ENCODE measurements around the gene HOXC4. TPM values are rescaled to one million over a fixed set of nuclear protein-coding genes. Genes with fewer than 3 reads are reported as not detected.

Gene HOXC4
- total and polyA plus RNA-seq, 2 donors (not counting 3 experiments of a cell fraction or from before 2014, with no cell fraction given), result 0.06 to 0.58 TPM

GRCh38 chr12:54031480-54031879 is 22.2 kb upstream of the HOXC4 start:
- dilution Hi-C loops (cut with MboI; ENCODE audit: extremely low pct_ligation_motif_present, low sequenced_read_pairs), result no loop called here
- BruUV-seq (replicated peaks), result no TSS peak
- TF ChIP-seq POLR2AphosphoS5 (IDR thresholded peaks at IDR 0.05; ENCODE audit: insufficient read depth, low read depth, low read length), result no peak
- TF ChIP-seq EZH2 (IDR thresholded peaks at IDR 0.05; ENCODE audit: borderline replicate concordance, low read depth, low read length, severe bottlenecking), result peak; percentile 68

GRCh38 chr12:54032086-54032619 is 21.5 kb upstream of the HOXC4 start:
- Histone ChIP-seq H3K27me3 (ENCODE audit: control insufficient read depth in 2 of 2, insufficient read depth in 2 of 2, low read length in 2 of 2) (peaks cover 81 to 91% of the 10 kb centered on the region in 2 experiments), H4K20me1 (replicated peaks; ENCODE audit: control insufficient read depth, extremely low read depth, insufficient read depth, low read length) (no peaks in the 10 kb centered on the region), H3K4me1 (ENCODE audit: control insufficient read depth, extremely low read depth, insufficient read depth, low read length) (no peaks in the 10 kb centered on the region), H3K9me1 (replicated peaks; ENCODE audit: control insufficient read depth, extremely low read depth, insufficient read depth, low read length) (no peaks in the 10 kb centered on the region), H3K4me2 (ENCODE audit: insufficient read depth, low read length) (no peak overlapping the region), H3K27ac (ENCODE audit: insufficient read depth, low read depth, low read length) (no peak overlapping the region), H3K9me3 (replicated peaks; ENCODE audit: control insufficient read depth, insufficient read depth, low read length) (no peaks in the 10 kb centered on the region), H3K36me3 (ENCODE audit: control insufficient read depth in 2 of 2, extremely low read depth in 1 of 2, insufficient read depth in 2 of 2, low read length in 2 of 2) (no peaks in the 10 kb centered on the region), H2AFZ (ENCODE audit: low read depth, low read length) (no peak overlapping the region), H3K4me3 (replicated peaks in 1 of 3; ENCODE audit: insufficient read depth in 1 of 3, low read depth in 1 of 3, low read length in 3 of 3) (no peak overlapping the region), H3K9ac (replicated peaks; ENCODE audit: extremely low read depth, insufficient read depth, low read length) (no peak overlapping the region), H3K79me2 (ENCODE audit: control insufficient read depth, insufficient read depth, low read length) (no peaks in the 10 kb centered on the region)
- FAIRE-seq (no peak), DNase-seq (ENCODE audit: low read depth, low spot score) (no peak)
- CTCF ChIA-PET, result interaction anchor here (0.5 to 6.1 kb wide), 25 partner anchors 8 to 183 kb away, joined by 3 to 91 read pairs (median 5); partner anchors contain the start of genes HOXC10 and HOXC4
- intact Hi-C loops (cut with micrococcal nuclease) (loop anchor here (1.0 kb wide), 2 partner anchors 159 to 169 kb away; no protein-coding TSS in a partner anchor), dilution Hi-C loops (cut with MboI; ENCODE audit: extremely low pct_ligation_motif_present, low sequenced_read_pairs) (no loop called here)
- POLR2A ChIA-PET, result no interaction called here
- BruUV-seq (replicated peaks), result no TSS peak
- TF ChIP-seq MYC (IDR thresholded peaks at IDR 0.05; ENCODE audit: low read depth, low read length) (no peak), JUN (IDR thresholded peaks at IDR 0.05; ENCODE audit: borderline replicate concordance, insufficient read depth, insufficient read length, low read depth) (no peak), POLR2A (IDR thresholded peaks at IDR 0.05; ENCODE audit: low read depth, low read length) (no peak), EZH2 (IDR thresholded peaks at IDR 0.05; ENCODE audit: borderline replicate concordance, low read depth, low read length, severe bottlenecking) (no peak), MAX (IDR thresholded peaks at IDR 0.05; ENCODE audit: insufficient read depth, insufficient read length) (no peak), FOS (IDR thresholded peaks at IDR 0.05; ENCODE audit: borderline replicate concordance, insufficient read depth, low read length) (no peak), GATA2 (IDR thresholded peaks at IDR 0.05; ENCODE audit: insufficient read depth, insufficient read length, low read depth, low read length) (no peak)

More at GRCh38 chr12:54031480-54031879, 22.2 kb upstream of the HOXC4 start:
- no peaks in the 10 kb centered on the region for H4K20me1 ChIP-seq (replicated peaks; ENCODE audit: control insufficient read depth, extremely low read depth, insufficient read depth, low read length)
- no peaks in the 10 kb centered on the region for H3K79me2 ChIP-seq (ENCODE audit: control insufficient read depth, insufficient read depth, low read length)
- no peak overlapping the region for H3K4me2 ChIP-seq (ENCODE audit: insufficient read depth, low read length)
- H3K9me1 ChIP-seq (replicated peaks; ENCODE audit: control insufficient read depth, extremely low read depth, insufficient read depth, low read length), result no peaks in the 10 kb centered on the region
- no peaks in the 10 kb centered on the region for H3K9me3 ChIP-seq (replicated peaks; ENCODE audit: control insufficient read depth, insufficient read depth, low read length)
- H2AFZ ChIP-seq (ENCODE audit: low read depth, low read length), result no peak overlapping the region
- H3K9ac ChIP-seq (replicated peaks; ENCODE audit: extremely low read depth, insufficient read depth, low read length), result no peak overlapping the region
- H3K4me3 ChIP-seq (replicated peaks in 1 of 3; ENCODE audit: insufficient read depth in 1 of 3, low read depth in 1 of 3, low read length in 3 of 3), result no peak overlapping the region
- intact Hi-C loops (cut with micrococcal nuclease), result no loop called here
- H3K4me1 ChIP-seq (ENCODE audit: control insufficient read depth, extremely low read depth, insufficient read depth, low read length), result no peaks in the 10 kb centered on the region
- H3K27ac ChIP-seq (ENCODE audit: insufficient read depth, low read depth, low read length), result no peak overlapping the region
- CTCF ChIA-PET, result interaction anchor here (1.0 to 6.1 kb wide), 7 partner anchors 8 to 176 kb away, joined by 3 to 91 read pairs (median 19); partner anchors contain the start of gene HOXC8
- H3K36me3 ChIP-seq (ENCODE audit: control insufficient read depth in 2 of 2, extremely low read depth in 1 of 2, insufficient read depth in 2 of 2, low read length in 2 of 2), result no peaks in the 10 kb centered on the region
- H3K27me3 ChIP-seq (ENCODE audit: control insufficient read depth in 2 of 2, insufficient read depth in 2 of 2, low read length in 2 of 2), result peaks cover 83 to 91% of the 10 kb centered on the region in 2 experiments
- POLR2A ChIA-PET, result no interaction called here
- DNase-seq (ENCODE audit: low read depth, low spot score) (no peak), FAIRE-seq (no peak)
